T47D (cell line): ENCODE measurements around the gene ADAMTS15.

Experiments
- DNase-seq, 2 experiments: peaks; one replicate each; pipeline versions ENCODE4 v3.0.0 to v3.0.0-alpha.2; 2011 to 2012; ENCODE audit warnings: low read depth in 1 of 2, low spot score in 1 of 2
- JUND ChIP-seq: IDR thresholded peaks from 2 replicates; pipeline ENCODE4 v1.6.1; 2012; ENCODE audit warnings: low read depth
- in situ Hi-C: cut with HindIII; loops from 2 replicates; pipeline ENCODE4 v1.10.0; 2016; ENCODE audit warnings: low sequenced_read_pairs, low pct_unique_long_range_greater_than_20kb

ADAMTS15 gene

GRCh38 chr11:130409594-130410388 lies 38.7 kb upstream of the ADAMTS15 start:
- no peak for TF ChIP-seq JUND
- in situ Hi-C loops: no loop called here

GRCh38 chr11:130411223-130411622 lies 37.2 kb upstream of the ADAMTS15 start:
- TF ChIP-seq JUND: no peak
- DNase-seq: no peak
- in situ Hi-C loops: no loop called here

More at GRCh38 chr11:130409594-130410388, 38.7 kb upstream of the ADAMTS15 start:
- no peak for DNase-seq

- DNase-seq: no peak
Observed at GRCh38 chr11:130413405-130414106, 34.9 kb upstream of the ADAMTS15 start.

GRCh38 chr11:130414107-130415080 lies 34.1 kb upstream of the ADAMTS15 start:
- no peak for DNase-seq
- TF ChIP-seq JUND: no peak
- in situ Hi-C loops: no loop called here

More at GRCh38 chr11:130413405-130414106, 34.9 kb upstream of the ADAMTS15 start:
- no peak for TF ChIP-seq JUND
- in situ Hi-C loops: no loop called here

GRCh38 chr11:130415731-130416529 lies 32.5 kb upstream of the ADAMTS15 start:
- in situ Hi-C loops: no loop called here
- no peak for TF ChIP-seq JUND
- DNase-seq: no peak

- in situ Hi-C loops: no loop called here
- TF ChIP-seq JUND: no peak
- DNase-seq: no peak
Observed at GRCh38 chr11:130416530-130416882, 31.9 kb upstream of the ADAMTS15 start.

GRCh38 chr11:130416906-130417305 lies 31.5 kb upstream of the ADAMTS15 start:
- in situ Hi-C loops: no loop called here
- no peak for DNase-seq
- TF ChIP-seq JUND: no peak

- in situ Hi-C loops: no loop called here
- no peak for TF ChIP-seq JUND
- DNase-seq: no peak
Observed at GRCh38 chr11:130418210-130418609, 30.2 kb upstream of the ADAMTS15 start.

- in situ Hi-C loops: no loop called here
- TF ChIP-seq JUND: no peak
- no peak for DNase-seq
Observed at GRCh38 chr11:130418756-130419155, 29.7 kb upstream of the ADAMTS15 start.

GRCh38 chr11:130420478-130421198 lies 27.8 kb upstream of the ADAMTS15 start:
- in situ Hi-C loops: no loop called here
- DNase-seq: no peak
- no peak for TF ChIP-seq JUND

GRCh38 chr11:130421199-130421585 lies 27.3 kb upstream of the ADAMTS15 start:
- no peak for DNase-seq
- in situ Hi-C loops: no loop called here
- no peak for TF ChIP-seq JUND
